ENCODE measurements around the gene POLDIP2. TPM values are rescaled to one million over a fixed set of nuclear protein-coding genes. Genes with fewer than 3 reads are reported as not detected.

Gene POLDIP2
- total and polyA plus RNA-seq, 2 donors (not counting 1 experiment from before 2014, with no cell fraction given) = 30.2 to 35.7 TPM

GRCh38 chr17:28364665-28365363 lies 7.5 kb upstream of the POLDIP2 start, which contains the start of gene SEBOX:
Gene SEBOX (minus strand): TSS chr17:28365199. CDS start chr17:28365151, 48 bp downstream.
- DNase-seq (no peak), ATAC-seq (ENCODE audit: low read depth) (no peak)
- H3K36me3 ChIP-seq (replicated peaks in 1 of 2; ENCODE audit: control extremely low read depth in 1 of 2, control insufficient read depth in 1 of 2, extremely low read depth in 1 of 2, insufficient read depth in 2 of 2, low read length in 1 of 2) = peaks cover 0 to 49% of the 10 kb centered on the region in 2 experiments
- H2AFZ ChIP-seq (ENCODE audit: insufficient read depth, low read depth, low read length, poor library complexity, severe bottlenecking) = no peak within 1 kb of the TSS
- no peak within 1 kb of the TSS for H3K4me3 Mint-ChIP-seq
- WGBS (ENCODE audit: insufficient coverage) = 96% methylated on average over 8 of the region's 13 CpGs
- no peaks in the 10 kb centered on the region for H3K79me2 ChIP-seq (ENCODE audit: control insufficient read depth, insufficient read depth, low read length)
- H4K20me1 ChIP-seq (ENCODE audit: control insufficient read depth, insufficient read depth, low read length, poor library complexity, severe bottlenecking) = peaks cover 12% of the 10 kb centered on the region
- no peaks in the 10 kb centered on the region for H3K4me1 Mint-ChIP-seq
- H3K9ac ChIP-seq (ENCODE audit: low read length) = no peak within 1 kb of the TSS
- H3K4me2 ChIP-seq (replicated peaks; ENCODE audit: low read depth, low read length, poor library complexity, severe bottlenecking) = no peak within 1 kb of the TSS
- intact Hi-C loops (cut with micrococcal nuclease) = no loop called here
- no peak for TF ChIP-seq CTCF (IDR thresholded peaks at IDR 0.05)
- no peak for TF ChIP-seq EZH2 (IDR thresholded peaks at IDR 0.05; ENCODE audit: borderline replicate concordance, insufficient read depth, low read depth, low read length, poor library complexity, severe bottlenecking)
- H3K4me3 ChIP-seq (ENCODE audit: control extremely low read depth in 1 of 5, extremely low read depth in 1 of 5, insufficient read depth in 1 of 5, low read depth in 2 of 5, low read length in 4 of 5) = no peak within 1 kb of the TSS
- no peak within 1 kb of the TSS for H3K27ac Mint-ChIP-seq
- H3K27ac ChIP-seq (ENCODE audit: low read length in 2 of 2) = no peak within 1 kb of the TSS
- H3K9me3 Mint-ChIP-seq (ENCODE audit: insufficient read depth) = no peaks in the 10 kb centered on the region
- no peaks in the 10 kb centered on the region for H3K9me3 ChIP-seq (ENCODE audit: control extremely low read depth in 1 of 3, control insufficient read depth in 2 of 3, insufficient read depth in 1 of 3, low read length in 2 of 3)
- H3K27me3 ChIP-seq (replicated peaks in 1 of 4; ENCODE audit: control extremely low read depth in 1 of 4, control insufficient read depth in 3 of 4, insufficient read depth in 4 of 4, low read length in 3 of 4) = no peaks in the 10 kb centered on the region
- H3K27me3 Mint-ChIP-seq = no peaks in the 10 kb centered on the region
- CTCF ChIA-PET = interaction anchor here (0.7 kb wide), 1 partner anchor 252 kb away, joined by 3 read pairs; no protein-coding TSS in a partner anchor
- POLR2A ChIA-PET = no interaction called here
- H3K4me1 ChIP-seq (ENCODE audit: control insufficient read depth in 2 of 2, insufficient read depth in 2 of 2, low read length in 2 of 2) = no peaks in the 10 kb centered on the region
